Left lung (tissue), 10 donors: Measurements from ENCODE around the gene PCDHGA1. TPM values are rescaled to one million over a fixed set of nuclear protein-coding genes. Genes with fewer than 3 reads are reported as not detected.

Experiments
- ATAC-seq: fragments of 200-7000 bp; cut with Tn5 transposase; one replicate; pipeline ENCODE4 v1.9.1; 2020; ENCODE audit warnings: moderate library complexity
- DNase-seq, 4 donors: peaks; one replicate each; pipeline ENCODE4 v3.0.0-alpha.2; 2013 to 2020
- H3K27ac ChIP-seq, 2 donors: fragments of 200-600 bp; sonication (generic) in 1 of 2; one replicate each; pipeline versions ENCODE4 v1.5.0 to v1.8.0; 2020 to 2021
- H3K27me3 ChIP-seq, 2 donors: fragments of 200-600 bp; sonication (generic) in 1 of 2; one replicate each; pipeline versions ENCODE4 v1.5.0 to v1.8.0; 2020 to 2021
- H3K36me3 ChIP-seq, 2 donors: fragments of 200-600 bp; sonication (generic) in 1 of 2; one replicate each; pipeline versions ENCODE4 v1.5.0 to v1.8.0; 2020 to 2021
- H3K4me1 ChIP-seq, 2 donors: fragments of 200-600 bp; one replicate each; pipeline ENCODE4 v1.8.0; 2021
- H3K4me3 ChIP-seq, 2 donors: fragments of 200-600 bp; sonication (generic) in 1 of 2; one replicate each; pipeline versions ENCODE4 v1.5.0 to v1.8.0; 2020 to 2021; ENCODE audit warnings: mild to moderate bottlenecking in 1 of 2
- H3K9me3 ChIP-seq, 2 donors: fragments of 200-600 bp; sonication (generic) in 1 of 2; one replicate each; pipeline versions ENCODE4 v1.5.0 to v1.8.0; 2020 to 2021
- intact Hi-C, 2 donors: fragments of 100-400 bp; cut with DNase I; formaldehyde crosslinking; loops; one replicate each; pipeline versions ENCODE4 v1.11.2 to v1.14.2; 2022
- polyA plus RNA-seq, 6 donors: library from polyadenylated mRNA; unstranded; fragments of 120-200 nt; gene quantifications; one replicate each; pipeline ENCODE4 v1.2.1, GENCODE V29; 2013; ENCODE audit not compliant: insufficient read length in 6 of 6
- total RNA-seq, 2 donors: library from RNA; stranded (reverse); fragmentation: NEBNext Ultra II Directional; extraction: Animal tissue kit (Norgen Biotek cat#: 25700); gene quantifications; one replicate each; pipeline ENCODE4 v1.2.1, GENCODE V29; 2021
- TF ChIP-seq, protein P1 (sequence below), 2 donors: fragments of 200-600 bp; sonication (generic) in 1 of 2; IDR thresholded peaks; one replicate each; pipeline versions ENCODE4 v1.5.0 to v1.8.0; 2021; ENCODE audit warnings: antibody characterized with exemption in 2 of 2
- donor health status: DM: no; HTN: yes; CAD: no.
- donor health status: DM: no; HTN: no; CAD: no.

Gene PCDHGA1
- total and polyA plus RNA-seq, 8 donors = 0.38 to 1.1 (median 0.75) TPM

DNA sequence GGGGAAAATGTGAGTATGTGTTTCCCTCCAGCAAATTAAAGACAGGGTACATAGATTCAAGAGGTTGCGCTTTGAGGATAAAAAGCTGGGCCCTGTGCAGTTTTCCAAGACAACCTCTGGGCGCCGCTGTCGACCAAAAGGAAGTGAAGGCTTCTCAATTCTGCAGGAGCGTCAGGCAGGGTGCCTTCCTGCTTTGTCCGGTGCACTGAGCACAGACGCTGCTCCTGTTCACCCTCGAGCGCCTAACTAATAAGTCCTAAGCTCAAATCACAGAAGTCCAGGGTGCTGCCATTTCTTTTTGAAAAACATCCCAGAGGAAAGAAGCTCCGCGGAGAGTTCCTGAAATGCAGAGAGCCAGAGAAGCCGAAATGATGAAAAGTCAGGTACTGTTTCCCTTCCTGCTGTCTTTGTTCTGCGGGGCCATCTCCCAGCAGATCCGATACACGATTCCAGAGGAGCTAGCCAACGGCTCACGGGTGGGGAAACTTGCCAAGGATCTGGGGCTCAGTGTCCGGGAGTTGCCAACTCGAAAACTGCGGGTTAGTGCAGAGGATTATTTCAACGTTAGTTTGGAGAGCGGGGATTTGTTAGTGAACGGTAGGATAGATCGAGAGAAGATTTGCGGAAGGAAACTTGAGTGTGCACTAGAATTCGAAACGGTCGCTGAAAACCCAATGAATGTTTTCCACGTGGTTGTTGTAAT lies 19.8 kb downstream of the PCDHGA1 start, which contains the start of gene PCDHGB1:
TSS of gene PCDHGB1 (plus strand) at position 183 of the 703 bp plus-strand sequence. CDS start at position 345, 162 bp downstream.
- H3K27ac ChIP-seq = no peak within 1 kb of the TSS
- TF ChIP-seq, protein P1, sequence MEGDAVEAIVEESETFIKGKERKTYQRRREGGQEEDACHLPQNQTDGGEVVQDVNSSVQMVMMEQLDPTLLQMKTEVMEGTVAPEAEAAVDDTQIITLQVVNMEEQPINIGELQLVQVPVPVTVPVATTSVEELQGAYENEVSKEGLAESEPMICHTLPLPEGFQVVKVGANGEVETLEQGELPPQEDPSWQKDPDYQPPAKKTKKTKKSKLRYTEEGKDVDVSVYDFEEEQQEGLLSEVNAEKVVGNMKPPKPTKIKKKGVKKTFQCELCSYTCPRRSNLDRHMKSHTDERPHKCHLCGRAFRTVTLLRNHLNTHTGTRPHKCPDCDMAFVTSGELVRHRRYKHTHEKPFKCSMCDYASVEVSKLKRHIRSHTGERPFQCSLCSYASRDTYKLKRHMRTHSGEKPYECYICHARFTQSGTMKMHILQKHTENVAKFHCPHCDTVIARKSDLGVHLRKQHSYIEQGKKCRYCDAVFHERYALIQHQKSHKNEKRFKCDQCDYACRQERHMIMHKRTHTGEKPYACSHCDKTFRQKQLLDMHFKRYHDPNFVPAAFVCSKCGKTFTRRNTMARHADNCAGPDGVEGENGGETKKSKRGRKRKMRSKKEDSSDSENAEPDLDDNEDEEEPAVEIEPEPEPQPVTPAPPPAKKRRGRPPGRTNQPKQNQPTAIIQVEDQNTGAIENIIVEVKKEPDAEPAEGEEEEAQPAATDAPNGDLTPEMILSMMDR (IDR thresholded peaks at IDR 0.05) = no peak
- no peaks in the 10 kb centered on the region for H3K36me3 ChIP-seq
- H3K4me1 ChIP-seq = no peaks in the 10 kb centered on the region
- DNase-seq (no peak), ATAC-seq (no peak)
- H3K9me3 ChIP-seq = peaks cover 0 to 77% of the 10 kb centered on the region in 2 donors
- H3K27me3 ChIP-seq = peaks cover 5 to 74% of the 10 kb centered on the region in 2 donors
- no peak within 1 kb of the TSS for H3K4me3 ChIP-seq
- intact Hi-C loops = loop anchor here in 1 of 2 donors (10.0 kb wide), 1 partner anchor 215 kb away; no protein-coding TSS in a partner anchor

DNA sequence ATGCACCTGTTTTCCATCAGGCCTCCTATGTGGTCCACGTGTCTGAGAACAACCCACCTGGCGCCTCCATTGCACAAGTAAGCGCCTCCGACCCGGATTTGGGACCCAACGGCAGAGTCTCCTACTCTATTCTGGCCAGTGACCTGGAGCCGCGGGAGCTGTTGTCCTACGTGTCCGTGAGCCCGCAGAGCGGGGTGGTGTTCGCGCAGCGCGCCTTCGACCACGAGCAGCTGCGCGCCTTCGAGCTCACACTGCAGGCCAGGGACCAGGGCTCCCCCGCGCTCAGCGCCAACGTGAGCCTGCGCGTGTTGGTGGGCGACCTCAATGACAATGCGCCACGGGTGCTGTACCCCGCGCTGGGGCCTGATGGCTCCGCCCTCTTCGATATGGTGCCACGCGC lies 21.3 kb downstream of the PCDHGA1 start:
- H3K27me3 ChIP-seq = peaks cover 5 to 74% of the 10 kb centered on the region in 2 donors
- H3K4me3 ChIP-seq = no peak overlapping the region
- H3K9me3 ChIP-seq = peaks cover 0 to 77% of the 10 kb centered on the region in 2 donors
- DNase-seq (no peak), ATAC-seq (no peak)
- no peaks in the 10 kb centered on the region for H3K36me3 ChIP-seq
- H3K4me1 ChIP-seq = no peaks in the 10 kb centered on the region
- TF ChIP-seq, protein P1 (IDR thresholded peaks at IDR 0.05) = no peak
- H3K27ac ChIP-seq = no peak overlapping the region
- intact Hi-C loops = no loop called here

DNA sequence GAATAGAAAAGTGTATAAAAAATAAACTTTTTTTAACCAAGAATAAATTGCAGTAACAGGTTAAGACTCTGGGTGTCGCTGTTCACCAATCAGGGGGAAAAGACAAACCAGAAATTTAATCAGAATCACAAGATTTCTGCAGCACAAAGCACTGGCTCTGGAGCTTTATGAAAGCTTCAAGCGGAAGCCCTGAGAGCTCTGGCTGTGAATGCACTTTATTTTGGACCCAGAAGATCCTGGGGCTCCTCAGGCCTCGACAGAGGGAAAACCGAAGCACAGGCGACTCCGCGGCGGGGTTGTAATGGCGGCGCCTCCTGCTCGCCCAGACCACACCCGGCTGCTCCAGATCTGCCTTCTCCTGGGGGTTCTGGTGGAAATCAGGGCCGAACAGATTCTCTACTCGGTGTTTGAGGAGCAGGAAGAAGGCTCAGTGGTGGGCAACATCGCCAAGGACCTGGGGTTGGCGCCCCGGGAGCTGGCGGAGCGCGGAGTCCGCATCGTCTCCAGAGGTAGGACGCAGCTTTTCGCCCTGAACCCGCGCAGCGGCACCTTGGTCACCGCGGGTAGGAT lies 24.7 kb downstream of the PCDHGA1 start, which contains the start of gene PCDHGA4:
TSS of gene PCDHGA4 (plus strand) at position 122 of the 570 bp plus-strand sequence. CDS start at position 209, 87 bp downstream.
- Histone ChIP-seq H3K27ac (no peak within 1 kb of the TSS), H3K36me3 (no peaks in the 10 kb centered on the region), H3K4me3 (no peak within 1 kb of the TSS), H3K27me3 (peaks cover 5 to 71% of the 10 kb centered on the region in 2 donors), H3K9me3 (peaks cover 0 to 83% of the 10 kb centered on the region in 2 donors), H3K4me1 (no peaks in the 10 kb centered on the region)
- no peak for DNase-seq
- intact Hi-C loops = no loop called here
- TF ChIP-seq, protein P1 (IDR thresholded peaks at IDR 0.05) = no peak
- no peak for ATAC-seq

DNA sequence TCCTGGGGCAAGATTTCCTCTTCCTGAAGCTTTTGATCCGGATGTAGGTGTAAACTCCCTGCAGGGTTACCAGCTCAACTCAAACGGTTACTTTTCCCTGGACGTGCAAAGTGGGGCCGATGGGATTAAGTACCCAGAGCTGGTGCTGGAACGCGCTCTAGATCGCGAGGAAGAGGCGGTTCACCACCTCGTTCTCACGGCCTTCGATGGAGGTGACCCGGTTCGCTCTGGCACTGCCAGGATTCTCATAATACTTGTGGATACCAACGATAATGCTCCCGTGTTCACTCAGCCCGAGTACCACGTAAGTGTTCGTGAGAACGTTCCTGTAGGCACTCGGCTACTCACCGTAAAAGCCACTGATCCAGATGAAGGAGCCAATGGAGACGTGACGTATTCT lies 25.3 kb downstream of the PCDHGA1 start:
- peaks cover 0 to 83% of the 10 kb centered on the region in 2 donors for H3K9me3 ChIP-seq
- intact Hi-C loops = no loop called here

More for the DNA sequence above, 25.3 kb downstream of the PCDHGA1 start:
- no peak for ATAC-seq
- DNase-seq = no peak
- H3K36me3 ChIP-seq = no peaks in the 10 kb centered on the region
- TF ChIP-seq, protein P1 (IDR thresholded peaks at IDR 0.05) = no peak
- no peak overlapping the region for H3K4me3 ChIP-seq
- H3K4me1 ChIP-seq = no peaks in the 10 kb centered on the region
- no peak overlapping the region for H3K27ac ChIP-seq
- peaks cover 4 to 71% of the 10 kb centered on the region in 2 donors for H3K27me3 ChIP-seq
